GM11168 (cell line): ENCODE results near the gene TSNAXIP1.
"Not testable (repeated sequence)": the region's sequence is repeated elsewhere in the genome, so short reads cannot be mapped to it uniquely, and the experiment has no call there.

ENCODE experiments used
- in situ Hi-C: fragments of 300-500 bp; cut with MboI; formaldehyde crosslinking; loops from one replicate; pipeline ENCODE4 v1.12.0; 2022; ENCODE audit warnings: low sequenced_read_pairs; ENCODE audit not compliant: unreplicated experiment

The TSNAXIP1 gene

DNA sequence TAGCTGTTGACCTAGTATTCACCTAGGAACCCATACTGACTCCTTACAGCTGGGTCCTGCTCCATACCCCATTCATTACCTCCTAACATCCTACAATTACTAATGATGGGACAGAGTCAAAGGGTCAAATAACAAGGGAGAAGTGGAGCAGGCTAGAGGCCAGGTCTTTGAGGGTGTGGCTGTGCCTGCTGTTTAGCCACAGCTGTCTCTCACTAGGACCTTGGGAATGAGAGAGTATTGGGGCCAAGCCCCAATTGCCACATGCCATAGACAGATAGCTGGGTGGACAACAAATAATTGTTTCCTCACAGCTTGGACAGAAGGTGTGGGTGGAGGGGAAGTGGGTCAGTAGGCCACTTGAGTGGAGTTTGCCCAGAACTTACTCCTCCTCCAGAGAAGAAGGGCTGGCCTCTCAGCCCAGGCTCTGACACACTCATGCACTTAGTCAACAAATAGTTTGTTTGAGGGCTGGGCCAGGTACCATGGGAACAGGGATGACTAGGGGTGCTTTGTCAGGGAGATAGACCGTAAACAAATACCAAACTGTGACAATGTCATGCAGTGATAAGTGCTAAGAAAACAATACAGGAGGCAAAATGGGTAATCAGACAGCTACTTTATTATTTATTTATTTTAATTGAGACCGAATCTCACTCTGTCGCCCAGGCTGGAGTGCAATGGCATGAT lies 51.0 kb downstream of the TSNAXIP1 start:
- in situ Hi-C loops: no loop called here

DNA sequence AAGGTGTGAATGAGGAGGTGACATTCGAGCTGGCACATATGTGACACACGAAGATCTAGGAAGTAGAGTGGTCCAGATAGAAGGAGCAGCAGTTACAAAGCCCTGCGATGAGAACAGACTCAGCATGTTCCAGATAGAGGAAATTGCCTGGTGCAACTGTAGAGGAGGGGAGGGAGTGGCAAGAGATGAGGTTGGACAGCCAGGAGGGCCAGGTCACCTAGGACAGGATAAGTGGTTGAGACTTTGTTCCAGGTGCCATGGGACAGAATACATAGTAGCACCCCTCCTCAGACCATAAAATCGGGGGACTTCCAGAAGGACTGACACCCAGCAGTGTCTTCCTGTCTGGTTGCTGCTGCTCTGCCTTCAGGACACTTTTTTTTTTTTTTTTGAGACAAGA lies 51.8 kb downstream of the TSNAXIP1 start:
- in situ Hi-C loops: no loop called here

- in situ Hi-C loops: no loop called here
Measured at GRCh38 chr16:67860589-67861398, 54.1 kb downstream of the TSNAXIP1 start.

DNA sequence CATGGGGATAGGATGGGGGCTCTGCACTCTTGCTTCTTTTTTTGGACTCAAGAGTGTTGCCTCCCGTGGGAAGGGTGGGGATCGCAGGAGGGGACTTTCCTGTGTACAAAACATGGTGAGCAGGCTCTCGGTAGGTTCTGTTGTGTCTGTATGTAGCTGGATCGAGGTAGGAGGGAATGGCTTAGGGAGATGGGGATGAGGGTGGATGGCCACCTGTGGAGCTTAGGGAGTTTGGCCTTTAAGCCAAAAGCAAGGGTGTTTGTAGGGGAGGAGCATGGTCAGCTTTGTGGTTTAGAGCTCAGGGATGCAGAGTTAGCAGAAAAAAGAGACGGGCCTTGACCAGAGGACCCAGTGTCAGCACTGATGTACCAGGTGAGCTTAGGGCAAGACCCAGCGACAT lies 55.2 kb downstream of the TSNAXIP1 start:
- in situ Hi-C loops: no loop called here

GRCh38 chr16:67862623-67863583 lies 56.2 kb downstream of the TSNAXIP1 start:
- in situ Hi-C loops: no loop called here

GRCh38 chr16:67864044-67864443 lies 57.4 kb downstream of the TSNAXIP1 start:
- in situ Hi-C loops: not testable (repeated sequence)

DNA sequence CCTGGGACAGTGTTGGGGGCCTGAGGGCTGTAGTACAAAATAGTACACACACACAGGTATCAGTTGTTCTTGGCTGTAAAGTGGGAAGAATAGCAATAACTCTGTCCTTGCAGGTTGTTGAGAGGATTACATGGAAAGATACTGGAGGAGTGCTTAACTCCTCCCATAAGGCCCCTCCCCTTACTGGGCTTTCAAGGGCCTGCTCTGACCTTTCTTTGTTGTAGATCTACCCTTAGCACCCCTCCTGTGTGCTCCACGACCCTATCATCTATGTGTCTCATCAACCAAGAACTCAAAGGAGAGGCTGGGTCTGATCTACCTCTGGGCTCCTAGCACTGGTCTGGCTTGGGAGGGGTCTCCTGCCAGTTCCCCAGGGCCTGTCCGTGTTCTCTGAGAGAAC lies 57.9 kb downstream of the TSNAXIP1 start:
- in situ Hi-C loops: no loop called here

GRCh38 chr16:67865318-67865717 lies 58.6 kb downstream of the TSNAXIP1 start:
- in situ Hi-C loops: no loop called here

DNA sequence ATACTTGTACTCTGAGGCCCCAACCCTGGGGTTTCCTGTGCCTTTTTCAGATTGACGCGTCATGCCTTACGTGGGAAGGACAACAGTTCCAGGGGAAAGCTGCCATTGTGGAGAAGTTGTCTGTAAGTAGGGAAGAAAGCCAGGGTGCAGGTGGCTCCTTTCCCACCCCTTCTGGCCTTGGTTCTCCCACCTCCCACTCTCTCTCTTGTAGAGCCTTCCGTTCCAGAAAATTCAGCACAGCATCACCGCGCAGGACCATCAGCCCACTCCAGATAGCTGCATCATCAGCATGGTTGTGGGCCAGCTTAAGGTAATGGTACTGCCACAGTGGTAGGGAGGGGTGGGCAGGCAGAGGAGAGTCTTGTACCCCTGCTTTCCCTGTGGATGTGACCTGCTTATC lies 61.6 kb downstream of the TSNAXIP1 start:
- in situ Hi-C loops: no loop called here

DNA sequence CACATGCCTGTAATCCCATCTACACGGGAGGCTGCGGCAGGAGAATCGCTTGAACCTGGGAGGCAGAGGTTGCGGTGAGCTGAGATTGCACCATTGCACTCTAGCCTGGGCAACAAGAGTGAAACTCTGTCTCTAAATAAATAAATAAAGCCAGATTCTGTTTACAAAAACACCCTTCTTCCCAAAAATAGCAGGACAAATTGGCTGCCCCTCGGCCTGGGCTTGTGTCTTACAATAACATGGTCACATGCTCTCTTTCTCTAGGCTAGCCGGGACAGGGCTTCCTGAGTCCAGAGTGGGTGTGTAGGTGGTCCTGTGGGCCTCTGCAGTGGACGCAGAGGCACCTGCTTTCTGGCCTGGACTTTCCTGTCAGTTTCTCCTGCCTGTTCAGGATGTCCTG lies 63.0 kb downstream of the TSNAXIP1 start:
- in situ Hi-C loops: no loop called here

DNA sequence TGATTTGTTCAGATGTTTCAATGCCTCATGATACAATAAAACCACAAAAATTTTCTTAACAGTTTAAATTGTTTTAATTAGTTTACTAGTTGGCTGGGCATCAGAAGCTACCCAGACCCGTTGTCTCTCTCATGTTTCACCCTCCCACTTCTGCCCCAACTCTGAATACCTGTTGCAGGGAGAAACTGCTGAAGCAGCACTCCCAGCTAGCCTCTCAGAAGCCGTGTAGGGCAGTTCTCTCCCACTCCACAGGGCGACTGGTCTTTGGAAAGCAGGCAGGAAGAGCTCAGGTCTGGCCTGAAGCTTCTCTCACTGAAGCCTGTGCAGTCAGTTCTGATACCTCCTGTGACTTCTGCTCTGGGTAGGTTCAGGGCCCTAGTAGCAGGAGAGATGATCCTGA lies 64.6 kb downstream of the TSNAXIP1 start:
- in situ Hi-C loops: no loop called here

- in situ Hi-C loops: no loop called here
Measured at GRCh38 chr16:67872131-67872630, 65.5 kb downstream of the TSNAXIP1 start.

DNA sequence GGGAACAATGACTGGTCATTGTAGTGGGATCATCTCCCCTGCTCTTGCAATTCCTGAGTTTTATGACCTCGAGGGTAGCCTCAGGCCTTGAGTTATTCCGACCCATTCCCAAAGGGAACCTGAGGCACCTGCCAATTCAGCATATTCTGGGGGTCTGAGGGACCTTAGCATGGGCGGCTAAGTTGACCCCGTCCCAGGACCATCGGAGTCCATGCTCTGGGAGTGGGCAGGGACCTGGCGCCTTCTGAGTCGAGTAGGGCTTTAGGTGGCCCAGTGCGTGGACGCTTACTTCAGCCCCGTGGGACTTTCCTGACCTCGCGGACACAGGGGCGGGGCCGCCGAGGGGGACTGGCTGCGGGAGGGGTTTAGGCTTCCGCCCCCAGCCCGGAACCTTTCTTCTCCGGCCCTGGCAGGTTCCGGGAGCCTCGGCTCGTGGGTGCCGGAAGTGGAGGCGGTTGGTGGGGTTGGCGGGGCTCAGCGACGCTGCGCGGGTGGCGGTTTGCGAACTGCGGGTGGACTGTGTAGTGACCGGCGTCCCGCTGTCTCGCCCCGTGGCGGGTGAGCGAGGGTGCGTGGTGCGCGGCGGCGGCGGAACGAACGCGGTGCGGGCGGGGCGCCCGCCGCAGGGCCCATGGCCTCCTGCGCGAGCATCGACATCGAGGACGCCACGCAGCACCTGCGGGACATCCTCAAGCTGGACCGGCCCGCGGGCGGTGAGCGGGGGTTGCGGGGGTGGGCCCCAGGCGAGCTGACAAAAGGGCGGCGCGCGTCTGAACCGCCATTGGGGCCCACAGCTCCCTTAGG lies 66.1 kb downstream of the TSNAXIP1 start, which contains the start of gene EDC4:
TSS of gene EDC4 (plus strand) at position 422 of the 804 bp plus-strand sequence. CDS start at position 632, 210 bp downstream.
- in situ Hi-C loops: no loop called here

- in situ Hi-C loops: no loop called here
Measured at GRCh38 chr16:67873435-67874370, 67.0 kb downstream of the TSNAXIP1 start.

- in situ Hi-C loops: no loop called here
Measured at GRCh38 chr16:67874372-67874771, 67.7 kb downstream of the TSNAXIP1 start.

DNA sequence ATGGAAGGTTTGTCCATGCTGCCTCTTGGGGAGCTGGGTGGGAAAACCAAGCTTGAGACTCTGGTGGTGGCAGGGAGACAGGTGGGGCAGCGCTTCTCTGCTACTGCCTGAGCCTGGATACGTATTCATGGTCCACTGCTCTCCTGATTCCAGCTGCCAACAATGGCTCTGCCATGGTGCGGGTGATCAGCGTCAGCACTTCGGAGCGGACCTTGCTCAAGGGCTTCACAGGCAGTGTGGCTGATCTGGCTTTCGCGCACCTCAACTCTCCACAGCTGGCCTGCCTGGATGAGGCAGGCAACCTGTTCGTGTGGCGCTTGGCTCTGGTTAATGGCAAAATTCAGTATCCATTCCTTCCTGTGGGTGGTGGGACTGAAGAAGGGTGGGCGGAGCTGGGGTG lies 70.4 kb downstream of the TSNAXIP1 start:
- in situ Hi-C loops: no loop called here
